H54 (cell line): ENCODE results near the gene RALGAPB.

Experiments used
- DNase-seq: peaks from one replicate; pipeline ENCODE4 v3.0.0; 2011; ENCODE audit warnings: low spot score, mixed read lengths; ENCODE audit not compliant: insufficient read length
- FAIRE-seq: peaks from 3 replicates; lab custom pipeline; 2011; peaks lifted over from hg19 to GRCh38; lab: Jason Lieb, UNC
- POLR2A ChIP-seq: IDR thresholded peaks from 2 replicates; pipeline ENCODE4 v1.6.1; 2011; ENCODE audit warnings: low read depth, mild to moderate bottlenecking, low read length

The RALGAPB gene

GRCh38 chr20:38554986-38555385 lies 82.3 kb downstream of the RALGAPB start:
- DNase-seq, result no peak
- FAIRE-seq, result no peak
- TF ChIP-seq POLR2A, result no peak

- DNase-seq (no peak), FAIRE-seq (no peak)
- TF ChIP-seq POLR2A, result no peak
Measured at GRCh38 chr20:38555395-38555794, 82.8 kb downstream of the RALGAPB start.

- no peak for TF ChIP-seq POLR2A
- DNase-seq, result no peak
- FAIRE-seq, result no peak
Measured at GRCh38 chr20:38557174-38557573, 84.5 kb downstream of the RALGAPB start.

DNA sequence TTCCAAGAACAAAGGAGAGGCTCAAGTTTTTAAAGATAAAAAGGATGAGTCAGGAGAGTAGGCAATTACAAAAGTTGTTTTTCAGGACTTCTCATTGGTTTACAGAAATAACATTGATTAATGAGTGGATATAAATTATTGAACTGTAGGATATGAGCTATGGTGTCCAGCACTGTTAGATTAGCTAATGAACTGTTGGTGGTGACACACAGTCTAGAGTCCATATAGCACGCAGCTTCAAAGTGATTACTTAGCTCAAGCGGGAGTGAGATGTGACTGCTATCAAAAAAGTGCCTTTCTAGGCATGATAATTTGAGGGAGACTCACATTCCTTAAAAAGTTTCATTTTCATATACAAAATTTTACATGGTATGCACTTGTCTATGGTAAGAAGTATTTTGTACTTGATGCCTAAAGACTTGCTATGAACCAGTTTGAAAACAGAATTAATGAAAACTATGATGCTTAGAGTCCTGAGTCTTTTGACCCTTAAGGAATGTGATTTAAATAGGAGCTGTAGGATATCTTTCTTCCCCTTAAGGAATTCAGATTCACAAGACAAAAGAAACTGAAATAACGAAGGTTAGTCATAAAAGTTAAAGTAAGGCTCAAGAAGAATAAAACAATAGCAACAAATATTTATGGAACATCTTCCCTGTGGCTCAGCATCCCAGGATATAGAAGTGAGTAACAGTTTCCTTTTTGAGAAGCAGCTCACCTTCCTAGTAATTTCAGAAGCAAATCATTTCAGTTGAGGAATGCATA lies 86.1 kb downstream of the RALGAPB start:
- FAIRE-seq, result no peak
- no peak for DNase-seq
- no peak for TF ChIP-seq POLR2A

DNA sequence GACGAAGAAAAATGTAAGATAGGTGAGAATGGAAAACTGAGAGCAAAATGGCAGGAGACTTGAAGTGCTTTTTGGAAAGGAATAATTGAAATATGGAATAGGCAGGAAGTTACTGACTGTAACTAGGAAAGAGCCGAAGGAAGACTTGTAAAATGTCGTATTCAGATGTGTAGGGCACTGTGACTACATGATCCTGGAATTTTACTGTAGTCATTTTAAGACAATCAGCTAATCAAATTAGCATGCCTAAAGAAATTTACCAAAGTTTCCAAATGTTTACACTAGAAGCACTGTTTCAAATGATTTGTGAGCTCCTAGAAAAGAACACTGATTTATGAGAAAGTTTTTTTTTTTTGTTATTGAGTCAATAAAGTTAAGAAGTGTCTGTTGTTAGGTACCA lies 87.1 kb downstream of the RALGAPB start:
- FAIRE-seq (no peak), DNase-seq (no peak)
- no peak for TF ChIP-seq POLR2A

DNA sequence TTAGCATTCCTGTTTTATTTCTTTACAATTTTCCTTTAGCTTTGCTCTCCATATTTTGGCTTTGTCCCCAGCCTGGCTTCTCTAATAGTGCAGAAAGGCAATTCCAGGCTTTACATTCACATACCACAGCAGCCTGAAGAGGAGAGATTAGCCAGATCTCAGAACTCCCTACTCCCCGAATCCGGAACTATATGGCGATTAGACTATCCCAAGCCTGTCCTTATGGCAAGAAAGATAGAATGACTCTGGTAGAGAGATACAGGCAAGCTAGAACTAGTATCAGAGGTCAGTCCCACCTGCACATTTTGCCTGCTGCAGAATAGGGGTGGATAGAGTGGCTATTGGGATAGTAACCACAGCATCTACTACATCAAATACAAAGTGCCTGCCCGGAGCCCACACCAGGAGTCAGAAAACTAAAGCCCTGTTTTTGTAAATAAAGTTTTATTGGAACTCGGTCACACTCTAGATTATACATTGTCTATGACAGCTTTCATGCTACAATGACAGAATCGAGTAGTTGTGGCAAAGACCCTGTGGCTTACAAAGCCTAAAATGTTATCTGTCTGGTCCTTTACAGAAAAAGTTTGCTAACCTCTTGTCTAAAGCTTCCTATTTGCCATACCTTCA lies 91.3 kb downstream of the RALGAPB start:
- no peak for FAIRE-seq
- DNase-seq, result no peak
- TF ChIP-seq POLR2A, result no peak

GRCh38 chr20:38564680-38565079 lies 92.0 kb downstream of the RALGAPB start:
- FAIRE-seq (no peak), DNase-seq (no peak)
- no peak for TF ChIP-seq POLR2A

DNA sequence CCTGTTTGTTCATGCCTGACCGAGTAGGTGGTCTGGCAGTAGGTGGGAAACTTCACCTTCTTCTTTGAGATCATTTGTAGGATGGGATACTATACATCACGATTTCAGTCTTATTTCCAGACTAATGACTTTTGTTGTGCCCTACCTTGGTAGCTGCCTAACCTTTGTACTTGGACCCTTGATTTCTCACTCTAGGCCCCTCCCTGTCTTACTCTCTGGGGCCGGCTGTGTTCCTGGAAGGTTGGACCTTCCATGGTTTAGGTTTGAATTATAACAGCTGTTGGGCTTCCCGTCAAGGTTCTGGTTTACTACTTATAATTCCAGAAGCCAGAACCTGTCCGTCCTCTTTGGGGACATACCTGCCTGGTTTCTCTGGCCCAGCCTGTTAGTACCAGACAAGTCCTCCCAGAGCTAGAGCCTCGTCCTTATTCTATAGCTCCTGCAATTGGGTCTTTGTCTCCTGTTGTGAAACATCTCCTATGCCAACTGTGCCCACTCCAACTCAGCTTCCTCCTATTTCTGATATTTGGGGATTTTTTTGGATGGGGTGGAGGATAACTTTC lies 93.5 kb downstream of the RALGAPB start:
- no peak for TF ChIP-seq POLR2A
- no peak for FAIRE-seq
- DNase-seq, result no peak

- DNase-seq, result no peak
- FAIRE-seq, result no peak
- TF ChIP-seq POLR2A, result no peak
Measured at GRCh38 chr20:38569747-38570525, 97.3 kb downstream of the RALGAPB start.

GRCh38 chr20:38573413-38573812 lies 100.8 kb downstream of the RALGAPB start:
- no peak for TF ChIP-seq POLR2A
- no peak for FAIRE-seq
- DNase-seq, result no peak

DNA sequence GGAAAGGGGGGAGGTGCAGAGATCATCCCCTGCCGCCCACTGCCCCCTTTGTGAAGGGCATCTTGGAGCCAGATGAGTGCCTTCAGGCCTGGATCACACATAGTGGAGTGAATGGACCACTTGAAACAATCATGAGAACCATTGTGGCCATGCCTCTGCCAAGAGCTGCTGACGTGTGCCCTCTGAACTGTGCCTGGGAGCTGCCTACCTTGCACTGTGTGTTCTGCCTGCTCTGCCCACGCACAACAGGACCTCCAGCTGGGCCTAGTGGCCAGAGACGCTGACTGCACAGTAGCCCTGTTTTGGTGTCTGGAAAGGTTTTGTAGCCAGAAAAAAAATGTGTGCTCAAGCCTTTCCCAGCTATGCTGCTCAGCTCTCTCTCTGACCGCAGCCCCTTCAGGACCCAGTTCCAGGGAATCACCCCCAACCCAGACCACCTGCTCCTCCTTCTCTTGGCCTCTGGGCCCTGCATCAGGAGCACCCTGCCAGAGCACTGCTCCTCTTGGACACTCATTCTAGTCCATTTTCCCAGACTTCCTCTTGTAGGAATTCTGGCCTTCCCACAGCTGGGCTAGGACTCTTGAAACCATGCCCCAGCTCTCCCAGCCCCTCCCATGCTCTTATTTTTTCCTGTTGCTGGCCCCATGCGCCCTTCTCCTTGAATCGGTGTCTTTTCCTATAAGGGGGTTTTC lies 106.7 kb downstream of the RALGAPB start:
- FAIRE-seq (no peak), DNase-seq (no peak)
- no peak for TF ChIP-seq POLR2A

GRCh38 chr20:38579921-38580320 lies 107.3 kb downstream of the RALGAPB start:
- FAIRE-seq, result no peak
- no peak for TF ChIP-seq POLR2A
- no peak for DNase-seq

DNA sequence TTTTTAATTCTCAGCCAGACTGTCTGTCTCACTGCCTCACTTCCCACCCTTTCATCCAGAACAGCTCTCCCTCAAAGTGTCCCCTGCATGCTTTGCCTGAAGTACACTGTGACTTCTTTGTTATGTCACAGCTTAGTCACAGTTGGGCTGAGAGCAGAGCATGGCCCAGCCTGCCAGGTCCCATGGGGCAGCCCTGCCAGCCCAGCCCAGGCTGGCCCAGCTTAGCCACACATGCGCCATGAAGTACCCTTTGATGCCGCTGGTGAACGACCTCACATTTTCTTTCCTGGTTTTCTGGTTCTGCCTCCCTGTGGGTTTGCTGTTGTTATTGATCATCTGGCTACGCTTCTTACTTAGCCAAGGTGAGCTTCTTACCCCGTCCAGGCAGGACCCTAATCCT lies 108.4 kb downstream of the RALGAPB start, which contains the start of gene ADIG:
Gene ADIG (plus strand): TSS at position 185 of the 400 bp plus-strand sequence. CDS start 54 bp downstream, at position 239.
- no peak for DNase-seq
- FAIRE-seq, result no peak
- no peak for TF ChIP-seq POLR2A
